ENCODE measurements around the gene MRPS26.

Gene MRPS26

DNA sequence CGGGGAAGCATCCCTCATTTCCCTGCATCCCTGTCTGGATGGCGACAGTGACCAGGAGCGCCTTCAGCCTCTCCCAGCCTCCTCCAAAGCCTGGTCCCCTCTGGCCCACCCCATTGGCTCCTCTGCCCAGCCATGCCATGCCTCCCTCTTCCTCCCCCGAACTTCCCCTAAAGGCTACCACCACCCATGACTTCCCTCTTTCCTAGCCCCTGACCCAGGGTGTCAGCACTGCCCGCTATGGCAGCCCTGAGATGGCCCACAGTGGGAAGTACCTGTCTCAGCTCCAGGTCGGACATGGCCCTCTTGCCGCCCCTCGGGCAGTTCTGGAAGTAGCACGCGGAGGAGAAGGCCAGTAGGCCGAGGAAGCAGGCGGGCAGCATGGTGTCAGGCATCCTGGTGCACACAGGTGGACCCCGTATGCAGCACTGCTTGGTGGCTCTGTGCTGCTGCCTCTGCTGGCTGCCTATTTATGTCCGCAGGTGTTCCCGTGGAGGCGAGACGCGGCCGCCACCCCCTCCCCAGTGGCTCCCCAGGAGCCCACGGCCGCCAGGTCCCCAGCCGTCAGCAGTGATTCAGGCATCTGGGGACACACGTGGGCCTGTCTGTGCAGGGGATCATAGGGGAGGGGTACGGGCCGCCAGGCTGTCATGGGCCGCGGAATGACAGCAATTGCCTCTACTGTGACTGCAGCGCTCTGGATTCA, 38.6 kb downstream of the MRPS26 start, which contains the start of gene AVP:
AVP (minus strand) TSS at position 442 of the 703 bp plus-strand sequence; CDS start at position 392, 50 bp downstream.
- no peak for TF ChIP-seq CTCF (IDR thresholded peaks at IDR 0.05; ENCODE audit: unreplicated experiment in 3 of 3)
- Mint-ChIP-seq H3K27me3 (ENCODE audit: low read depth) (peaks cover 67% of the 10 kb centered on the region), H3K4me3 (peak within 1 kb of the TSS; percentile 19 to 74 (median 43)), H3K36me3 (ENCODE audit: low read depth) (no peaks in the 10 kb centered on the region), H3K4me1 (no peaks in the 10 kb centered on the region), H3K9me3 (no peaks in the 10 kb centered on the region), H3K27ac (no peak within 1 kb of the TSS)

GRCh38 chr20:3084986-3085360, 39.1 kb downstream of the MRPS26 start:
- Mint-ChIP-seq H3K4me1 (no peaks in the 10 kb centered on the region), H3K27me3 (ENCODE audit: low read depth) (peaks cover 67% of the 10 kb centered on the region), H3K4me3 (no peak overlapping the region), H3K9me3 (no peaks in the 10 kb centered on the region), H3K36me3 (ENCODE audit: low read depth) (no peaks in the 10 kb centered on the region), H3K27ac (no peak overlapping the region)
- TF ChIP-seq CTCF (IDR thresholded peaks at IDR 0.05; ENCODE audit: unreplicated experiment in 3 of 3): no peak

DNA sequence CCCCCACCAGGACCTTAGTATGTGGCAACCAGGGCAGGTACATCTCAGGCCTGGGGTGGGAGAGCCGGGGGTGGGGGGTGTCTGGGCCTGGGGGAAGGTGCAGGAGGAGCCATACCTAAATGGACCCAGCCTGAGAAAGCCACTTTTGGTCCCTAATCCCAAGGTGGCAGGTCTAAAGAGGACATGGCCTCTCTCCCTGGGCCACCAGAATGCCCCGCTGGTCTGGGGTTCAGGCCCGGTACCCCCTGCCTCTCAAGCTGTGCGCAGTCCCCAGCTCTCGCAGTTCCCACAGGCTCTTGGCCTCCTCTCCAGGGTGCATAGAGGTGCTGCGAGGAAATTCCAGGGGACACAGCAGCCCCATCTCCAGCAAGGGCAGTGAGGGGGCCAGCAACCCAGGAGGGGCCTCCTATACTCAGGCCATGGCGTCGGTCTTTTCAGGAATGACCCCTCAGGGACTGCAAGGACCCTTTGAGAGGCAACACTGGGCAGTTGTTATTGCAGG, 39.8 kb downstream of the MRPS26 start:
- no peak overlapping the region for H3K27ac Mint-ChIP-seq

GRCh38 chr20:3088031-3088430, 42.2 kb downstream of the MRPS26 start:
- TF ChIP-seq CTCF (IDR thresholded peaks at IDR 0.05; ENCODE audit: unreplicated experiment in 3 of 3): no peak
- Mint-ChIP-seq H3K9me3 (no peaks in the 10 kb centered on the region), H3K27me3 (ENCODE audit: low read depth) (peaks cover 66% of the 10 kb centered on the region), H3K36me3 (ENCODE audit: low read depth) (no peaks in the 10 kb centered on the region), H3K4me3 (no peak overlapping the region), H3K4me1 (no peaks in the 10 kb centered on the region), H3K27ac (no peak overlapping the region)

More for the DNA sequence above, 39.8 kb downstream of the MRPS26 start:
- Mint-ChIP-seq H3K27me3 (ENCODE audit: low read depth) (peaks cover 67% of the 10 kb centered on the region), H3K4me1 (no peaks in the 10 kb centered on the region), H3K9me3 (no peaks in the 10 kb centered on the region), H3K36me3 (ENCODE audit: low read depth) (no peaks in the 10 kb centered on the region), H3K4me3 (no peak overlapping the region)
- no peak for TF ChIP-seq CTCF (IDR thresholded peaks at IDR 0.05; ENCODE audit: unreplicated experiment in 3 of 3)

DNA sequence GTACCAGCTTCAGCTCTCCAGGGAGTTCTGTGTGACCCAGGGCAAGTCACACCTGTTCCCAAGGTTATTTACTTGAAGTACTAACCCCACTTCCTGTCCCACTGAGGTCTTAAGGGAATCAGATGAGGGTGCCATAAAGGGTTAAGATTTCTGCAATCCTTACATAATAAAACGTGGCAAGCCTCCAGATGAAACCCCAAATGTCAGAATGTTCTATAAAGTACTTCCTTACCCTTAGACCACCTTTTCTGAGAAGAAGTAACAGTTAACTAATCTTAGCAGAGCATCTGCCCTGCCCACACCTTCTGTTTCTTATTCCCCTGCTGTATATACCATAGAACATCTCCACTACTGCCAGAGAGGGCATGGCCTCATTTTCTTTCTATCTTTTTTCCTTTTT, 44.7 kb downstream of the MRPS26 start:
- Mint-ChIP-seq H3K4me3 (no peak overlapping the region), H3K27ac (no peak overlapping the region), H3K4me1 (no peaks in the 10 kb centered on the region), H3K36me3 (ENCODE audit: low read depth) (no peaks in the 10 kb centered on the region), H3K9me3 (no peaks in the 10 kb centered on the region), H3K27me3 (ENCODE audit: low read depth) (peaks cover 51% of the 10 kb centered on the region)
- no peak for TF ChIP-seq CTCF (IDR thresholded peaks at IDR 0.05; ENCODE audit: unreplicated experiment in 3 of 3)

Measured in nephron (organoid).